ENCODE results near the gene BANF2.

Gene BANF2

DNA sequence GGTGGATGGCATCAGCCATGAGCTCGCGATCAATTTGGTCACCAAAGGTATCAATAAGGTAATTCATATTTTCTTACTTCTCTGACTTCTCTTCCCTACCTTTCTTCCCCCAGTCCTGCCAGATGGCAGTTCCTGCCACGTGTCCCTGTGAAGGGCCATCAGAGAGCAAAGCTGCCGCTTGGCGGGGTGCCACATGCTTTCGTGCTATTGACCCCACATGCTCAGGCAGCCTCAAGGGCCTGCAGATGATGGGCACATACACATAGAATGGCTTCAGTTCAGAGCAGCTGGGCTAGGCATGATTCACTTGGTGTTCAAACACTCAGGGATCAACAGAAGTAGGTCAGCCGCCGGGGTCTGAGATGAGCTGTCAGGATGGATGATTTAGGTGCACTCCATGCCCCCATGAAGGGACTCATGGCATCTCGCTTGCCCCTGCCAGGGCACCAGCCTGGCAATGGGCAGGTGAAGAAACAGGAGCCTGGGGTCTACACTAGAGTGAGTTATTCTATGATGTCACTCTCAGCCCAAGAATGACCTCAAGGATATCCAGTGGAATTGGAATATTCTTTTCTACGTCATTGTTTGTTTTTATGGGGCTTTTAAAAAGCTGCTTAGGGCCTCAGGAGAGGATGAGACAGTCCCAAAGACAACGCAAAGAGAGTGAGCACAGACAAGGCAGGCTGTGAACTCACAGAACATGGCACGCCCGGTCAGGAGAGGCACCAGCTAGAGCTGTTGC, 25.5 kb downstream of the BANF2 start:
- no peak overlapping the region for H3K4me3 ChIP-seq (ENCODE audit: low read depth, low read length)
- no peak for DNase-seq (ENCODE audit: low read depth)
- TF ChIP-seq, protein P1, sequence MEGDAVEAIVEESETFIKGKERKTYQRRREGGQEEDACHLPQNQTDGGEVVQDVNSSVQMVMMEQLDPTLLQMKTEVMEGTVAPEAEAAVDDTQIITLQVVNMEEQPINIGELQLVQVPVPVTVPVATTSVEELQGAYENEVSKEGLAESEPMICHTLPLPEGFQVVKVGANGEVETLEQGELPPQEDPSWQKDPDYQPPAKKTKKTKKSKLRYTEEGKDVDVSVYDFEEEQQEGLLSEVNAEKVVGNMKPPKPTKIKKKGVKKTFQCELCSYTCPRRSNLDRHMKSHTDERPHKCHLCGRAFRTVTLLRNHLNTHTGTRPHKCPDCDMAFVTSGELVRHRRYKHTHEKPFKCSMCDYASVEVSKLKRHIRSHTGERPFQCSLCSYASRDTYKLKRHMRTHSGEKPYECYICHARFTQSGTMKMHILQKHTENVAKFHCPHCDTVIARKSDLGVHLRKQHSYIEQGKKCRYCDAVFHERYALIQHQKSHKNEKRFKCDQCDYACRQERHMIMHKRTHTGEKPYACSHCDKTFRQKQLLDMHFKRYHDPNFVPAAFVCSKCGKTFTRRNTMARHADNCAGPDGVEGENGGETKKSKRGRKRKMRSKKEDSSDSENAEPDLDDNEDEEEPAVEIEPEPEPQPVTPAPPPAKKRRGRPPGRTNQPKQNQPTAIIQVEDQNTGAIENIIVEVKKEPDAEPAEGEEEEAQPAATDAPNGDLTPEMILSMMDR (conservative IDR thresholded peaks at IDR 0.05; ENCODE audit: low read depth, low read length), result no peak

DNA sequence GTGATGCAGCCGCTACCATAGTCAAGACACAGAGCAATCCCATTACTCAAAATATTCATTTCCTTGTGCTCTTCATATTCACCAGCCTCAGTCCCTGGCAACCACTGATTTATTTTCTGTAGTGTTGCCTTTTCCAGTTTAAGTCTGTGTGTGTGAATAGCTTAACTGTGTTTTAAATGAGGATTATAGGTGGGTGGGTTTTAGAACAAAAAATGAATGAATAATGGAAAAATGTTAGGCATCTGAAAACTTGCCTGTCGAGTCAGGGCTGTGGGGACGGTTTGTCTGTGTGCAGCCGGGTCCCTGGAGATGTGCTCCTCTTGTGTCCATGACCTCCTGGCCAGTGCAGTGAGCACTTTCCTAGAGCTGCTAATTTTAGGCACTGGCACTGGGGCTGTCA, 27.1 kb downstream of the BANF2 start:
- DNase-seq (ENCODE audit: low read depth), result no peak
- H3K4me3 ChIP-seq (ENCODE audit: low read depth, low read length), result no peak overlapping the region

DNA sequence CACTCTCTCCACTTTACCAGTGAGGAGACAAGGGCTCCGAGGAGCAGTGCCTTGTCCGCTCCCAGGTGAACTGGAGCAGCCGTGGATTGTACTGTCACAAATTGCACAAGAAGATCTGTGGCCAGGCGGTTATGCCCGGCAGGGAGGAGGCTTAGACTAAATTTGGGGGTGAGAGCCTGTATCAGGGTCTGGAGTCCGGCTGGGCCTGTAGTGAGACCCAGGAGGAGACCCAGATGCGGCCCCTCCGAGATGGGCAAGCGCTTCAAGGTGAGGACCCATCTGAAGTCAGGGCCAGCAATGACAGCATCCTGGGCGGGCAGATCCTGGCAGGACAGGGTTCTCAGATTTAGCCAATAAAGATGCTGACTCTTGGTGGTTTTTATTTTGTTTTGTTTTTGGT, 27.6 kb downstream of the BANF2 start:
- no peak for DNase-seq (ENCODE audit: low read depth)
- H3K4me3 ChIP-seq (ENCODE audit: low read depth, low read length), result no peak overlapping the region
- TF ChIP-seq, protein P1 (conservative IDR thresholded peaks at IDR 0.05; ENCODE audit: low read depth, low read length), result no peak

More for the DNA sequence above, 27.1 kb downstream of the BANF2 start:
- TF ChIP-seq, protein P1 (conservative IDR thresholded peaks at IDR 0.05; ENCODE audit: low read depth, low read length), result no peak

DNA sequence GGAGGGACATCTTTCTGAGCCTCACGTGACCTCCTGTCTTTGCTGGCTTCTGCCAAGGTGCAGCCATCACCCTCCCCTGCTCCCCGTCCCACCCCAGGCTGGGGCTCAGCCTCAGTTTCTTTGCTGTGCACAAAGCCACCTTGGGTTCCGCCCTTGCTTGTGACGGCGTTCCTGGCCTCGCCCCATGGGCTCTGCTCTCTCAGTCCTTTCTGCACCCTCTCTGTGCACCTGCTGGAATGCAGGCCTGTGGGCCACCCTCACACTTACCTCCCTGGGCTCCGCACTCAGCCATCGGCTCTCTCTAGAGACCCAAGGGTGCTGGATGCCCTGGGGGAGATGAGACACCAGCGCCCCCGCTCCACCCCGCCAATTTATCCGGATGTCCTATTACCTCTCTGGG, 28.3 kb downstream of the BANF2 start:
- H3K4me3 ChIP-seq (ENCODE audit: low read depth, low read length), result no peak overlapping the region
- TF ChIP-seq, protein P1 (conservative IDR thresholded peaks at IDR 0.05; ENCODE audit: low read depth, low read length), result no peak
- no peak for DNase-seq (ENCODE audit: low read depth)

DNA sequence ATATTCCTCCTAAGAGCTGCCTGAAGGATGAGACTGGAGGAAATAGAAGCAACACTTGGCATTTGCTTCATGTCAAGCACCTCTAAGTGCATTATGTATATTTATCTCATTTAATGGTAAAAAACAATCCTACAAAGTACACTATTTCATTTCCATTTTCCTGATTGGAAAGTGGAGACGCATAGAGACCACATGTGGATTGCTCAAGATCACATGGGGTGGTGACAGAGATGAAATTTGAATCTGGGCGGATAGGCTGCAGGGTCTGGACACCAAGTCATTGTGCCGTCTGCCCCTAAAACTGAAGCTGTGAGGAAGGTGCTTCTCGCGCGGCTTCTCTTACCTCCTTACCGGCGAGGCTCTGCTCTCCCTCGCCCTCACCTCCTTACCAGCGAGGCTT, 30.3 kb downstream of the BANF2 start:
- no peak overlapping the region for H3K4me3 ChIP-seq (ENCODE audit: low read depth, low read length)
- DNase-seq (ENCODE audit: low read depth), result no peak
- TF ChIP-seq, protein P1 (conservative IDR thresholded peaks at IDR 0.05; ENCODE audit: low read depth, low read length), result no peak

DNA sequence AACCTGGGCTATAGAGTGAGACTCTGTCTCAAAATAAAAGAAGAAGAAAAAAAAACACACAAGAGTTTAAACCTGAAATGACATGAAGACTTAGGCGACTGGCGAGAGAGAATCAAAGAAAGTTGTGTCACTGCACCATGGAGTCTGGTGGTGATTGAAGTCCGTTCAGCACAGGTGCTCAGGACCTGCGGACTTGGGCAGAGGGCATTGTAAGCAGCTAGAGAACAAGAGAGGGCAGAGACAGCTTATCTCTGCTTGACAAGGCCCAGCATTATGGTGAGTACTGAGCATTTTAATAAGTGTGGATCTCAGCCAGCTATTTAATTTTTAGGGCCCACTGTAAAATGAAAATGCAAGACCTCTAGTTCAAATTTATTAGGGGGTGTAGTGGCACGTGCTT, 31.5 kb downstream of the BANF2 start:
- TF ChIP-seq, protein P1 (conservative IDR thresholded peaks at IDR 0.05; ENCODE audit: low read depth, low read length), result no peak
- no peak for DNase-seq (ENCODE audit: low read depth)
- no peak overlapping the region for H3K4me3 ChIP-seq (ENCODE audit: low read depth, low read length)

DNA sequence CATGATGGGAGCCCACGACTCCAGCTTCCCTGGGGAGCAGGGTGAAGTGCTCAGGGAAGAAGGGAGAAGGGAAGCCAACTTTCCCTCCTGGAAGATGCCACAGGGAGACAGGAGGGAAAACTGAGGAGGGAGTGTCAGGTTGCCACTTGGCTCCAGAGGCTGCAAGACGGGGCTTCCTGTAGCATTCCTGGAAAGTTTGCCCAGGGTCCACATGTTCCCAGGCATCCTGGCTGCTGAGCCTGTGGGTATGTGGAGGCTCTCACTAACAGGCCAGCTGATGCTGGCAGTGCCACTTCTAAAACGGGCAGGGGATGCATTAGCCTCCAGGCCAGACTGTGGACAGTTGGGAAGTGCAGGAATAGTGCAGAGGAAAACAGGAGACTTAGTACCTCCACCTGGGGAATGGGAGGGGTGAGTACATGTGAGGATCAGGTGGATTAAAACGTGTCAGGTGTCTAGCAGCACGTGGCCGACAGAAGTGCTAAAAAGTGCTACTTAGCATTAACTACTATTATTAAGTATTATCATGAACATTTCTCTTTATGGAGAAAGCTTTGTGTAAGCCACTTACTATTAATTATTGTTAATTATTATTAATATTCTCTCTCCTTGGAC, 33.2 kb downstream of the BANF2 start:
- DNase-seq (ENCODE audit: low read depth), result no peak
- H3K4me3 ChIP-seq (ENCODE audit: low read depth, low read length), result no peak overlapping the region
- TF ChIP-seq, protein P1 (conservative IDR thresholded peaks at IDR 0.05; ENCODE audit: low read depth, low read length), result no peak

Measured in choroid plexus epithelial cell (primary cell).